Endothelial cell of umbilical vein (primary cell): ENCODE data around the gene CYB5R2.

Experiments used
- EZH2 ChIP-seq: IDR thresholded peaks from 2 replicates; pipeline ENCODE4 v1.6.1; 2012; ENCODE audit warnings: borderline replicate concordance, low read depth, mild to moderate bottlenecking, moderate library complexity, low read length, inconsistent platforms; ENCODE audit not compliant: severe bottlenecking
- FOS ChIP-seq: IDR thresholded peaks from 2 replicates; pipeline ENCODE4 v1.6.1; 2011; ENCODE audit warnings: mild to moderate bottlenecking, low read length, moderate library complexity, borderline replicate concordance; ENCODE audit not compliant: insufficient read depth
- JUN ChIP-seq: IDR thresholded peaks from 2 replicates; pipeline ENCODE4 v1.6.1; 2011; ENCODE audit warnings: borderline replicate concordance, low read depth; ENCODE audit not compliant: insufficient read length, insufficient read depth
- POLR2A ChIP-seq: IDR thresholded peaks from 2 replicates; pipeline ENCODE4 v1.6.1; 2012; ENCODE audit warnings: low read depth, mild to moderate bottlenecking, control low read depth, low read length
- TF ChIP-seq, protein P1 (sequence below), 2 donors: IDR thresholded peaks; 1 replicate in 1 of 2; 2 replicates in 1 of 2; pipeline ENCODE4 v1.5.1; 2011; ENCODE audit warnings: low read length in 2 of 2, mild to moderate bottlenecking in 2 of 2, moderate library complexity in 2 of 2, control low read depth in 1 of 2, inconsistent platforms in 1 of 2, low read depth in 1 of 2; ENCODE audit not compliant: insufficient read depth in 1 of 2; ENCODE audit errors: extremely low read depth in 1 of 2
- TF ChIP-seq, protein P2 (sequence below): IDR thresholded peaks from 2 replicates; pipeline ENCODE4 v1.6.1; 2011; ENCODE audit not compliant: insufficient read depth, insufficient read length

DNA sequence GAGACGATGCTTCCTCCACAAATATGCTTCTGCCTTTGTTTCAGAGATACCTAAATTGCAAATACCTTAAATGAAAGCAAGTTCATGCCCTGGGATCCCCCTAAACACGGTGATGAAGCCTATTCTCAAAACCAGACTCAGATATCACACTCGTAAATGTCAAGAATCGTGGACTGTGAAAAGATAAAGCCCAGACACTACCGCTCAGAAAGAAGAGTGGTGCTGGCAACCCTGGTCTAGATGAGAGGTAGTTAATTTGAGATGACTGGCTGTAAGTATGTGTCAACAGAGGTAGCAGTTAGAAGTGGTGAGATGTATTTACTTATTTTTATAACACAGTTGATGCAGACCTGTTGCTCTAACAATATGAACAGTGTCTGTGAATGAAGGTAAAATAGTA lies 30.4 kb upstream of the CYB5R2 start:
- TF ChIP-seq, protein P1, sequence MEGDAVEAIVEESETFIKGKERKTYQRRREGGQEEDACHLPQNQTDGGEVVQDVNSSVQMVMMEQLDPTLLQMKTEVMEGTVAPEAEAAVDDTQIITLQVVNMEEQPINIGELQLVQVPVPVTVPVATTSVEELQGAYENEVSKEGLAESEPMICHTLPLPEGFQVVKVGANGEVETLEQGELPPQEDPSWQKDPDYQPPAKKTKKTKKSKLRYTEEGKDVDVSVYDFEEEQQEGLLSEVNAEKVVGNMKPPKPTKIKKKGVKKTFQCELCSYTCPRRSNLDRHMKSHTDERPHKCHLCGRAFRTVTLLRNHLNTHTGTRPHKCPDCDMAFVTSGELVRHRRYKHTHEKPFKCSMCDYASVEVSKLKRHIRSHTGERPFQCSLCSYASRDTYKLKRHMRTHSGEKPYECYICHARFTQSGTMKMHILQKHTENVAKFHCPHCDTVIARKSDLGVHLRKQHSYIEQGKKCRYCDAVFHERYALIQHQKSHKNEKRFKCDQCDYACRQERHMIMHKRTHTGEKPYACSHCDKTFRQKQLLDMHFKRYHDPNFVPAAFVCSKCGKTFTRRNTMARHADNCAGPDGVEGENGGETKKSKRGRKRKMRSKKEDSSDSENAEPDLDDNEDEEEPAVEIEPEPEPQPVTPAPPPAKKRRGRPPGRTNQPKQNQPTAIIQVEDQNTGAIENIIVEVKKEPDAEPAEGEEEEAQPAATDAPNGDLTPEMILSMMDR (IDR thresholded peaks at IDR 0.05; ENCODE audit: extremely low read depth in 1 of 2, insufficient read depth in 1 of 2, low read depth in 1 of 2, low read length in 2 of 2): no peak
- no peak for TF ChIP-seq EZH2
- no peak for TF ChIP-seq FOS
- TF ChIP-seq, protein P2, sequence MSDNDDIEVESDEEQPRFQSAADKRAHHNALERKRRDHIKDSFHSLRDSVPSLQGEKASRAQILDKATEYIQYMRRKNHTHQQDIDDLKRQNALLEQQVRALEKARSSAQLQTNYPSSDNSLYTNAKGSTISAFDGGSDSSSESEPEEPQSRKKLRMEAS: no peak
- TF ChIP-seq JUN: no peak
- TF ChIP-seq POLR2A: no peak
